ENCODE data around the gene SCARF2.
"Not testable (repeated sequence)": the region's sequence is repeated elsewhere in the genome, so short reads cannot be mapped to it uniquely, and the experiment has no call there.

The SCARF2 gene

GRCh38 chr22:20386336-20386735 lies 51.3 kb downstream of the SCARF2 start:
- no peak for DNase-seq (ENCODE audit: low read depth)
- no peak overlapping the region for H3K4me3 ChIP-seq (ENCODE audit: low read depth, low read length)
- TF ChIP-seq CTCF (conservative IDR thresholded peaks at IDR 0.05; ENCODE audit: low read depth, low read length): no peak

GRCh38 chr22:20384865-20385264 lies 52.8 kb downstream of the SCARF2 start:
- no peak overlapping the region for H3K4me3 ChIP-seq (ENCODE audit: low read depth, low read length)
- DNase-seq (ENCODE audit: low read depth): no peak
- no peak for TF ChIP-seq CTCF (conservative IDR thresholded peaks at IDR 0.05; ENCODE audit: low read depth, low read length)

- TF ChIP-seq CTCF (conservative IDR thresholded peaks at IDR 0.05; ENCODE audit: low read depth, low read length): no peak
- no peak overlapping the region for H3K4me3 ChIP-seq (ENCODE audit: low read depth, low read length)
- DNase-seq (ENCODE audit: low read depth): no peak
Observed at GRCh38 chr22:20384171-20384570, 53.5 kb downstream of the SCARF2 start.

- no peak for DNase-seq (ENCODE audit: low read depth)
- TF ChIP-seq CTCF (conservative IDR thresholded peaks at IDR 0.05; ENCODE audit: low read depth, low read length): no peak
- H3K4me3 ChIP-seq (ENCODE audit: low read depth, low read length): no peak overlapping the region
Observed at GRCh38 chr22:20383538-20383937, 54.1 kb downstream of the SCARF2 start.

- TF ChIP-seq CTCF (conservative IDR thresholded peaks at IDR 0.05; ENCODE audit: low read depth, low read length): no peak
- no peak for DNase-seq (ENCODE audit: low read depth)
- no peak overlapping the region for H3K4me3 ChIP-seq (ENCODE audit: low read depth, low read length)
Observed at GRCh38 chr22:20380486-20380885, 57.1 kb downstream of the SCARF2 start.

- not testable (repeated sequence) for DNase-seq (ENCODE audit: low read depth); H3K4me3 ChIP-seq (ENCODE audit: low read depth, low read length)
Observed at GRCh38 chr22:20378684-20379083, 58.9 kb downstream of the SCARF2 start.

GRCh38 chr22:20378110-20378509 lies 59.5 kb downstream of the SCARF2 start:
- DNase-seq (ENCODE audit: low read depth): no peak
- no peak overlapping the region for H3K4me3 ChIP-seq (ENCODE audit: low read depth, low read length)
- TF ChIP-seq CTCF (conservative IDR thresholded peaks at IDR 0.05; ENCODE audit: low read depth, low read length): no peak

- not testable (repeated sequence) for H3K4me3 ChIP-seq (ENCODE audit: low read depth, low read length); DNase-seq (ENCODE audit: low read depth)
Observed at GRCh38 chr22:20376983-20377382, 60.6 kb downstream of the SCARF2 start.

- not testable (repeated sequence) for H3K4me3 ChIP-seq (ENCODE audit: low read depth, low read length); DNase-seq (ENCODE audit: low read depth)
Observed at GRCh38 chr22:20376281-20376680, 61.3 kb downstream of the SCARF2 start.
